ENCODE results near the gene CDCA7. TPM values are rescaled to one million over a fixed set of nuclear protein-coding genes. Genes with fewer than 3 reads are reported as not detected.
A peak's percentile ranks its signal among the peaks of the same experiment; 100 is the strongest.

Gene CDCA7
- total RNA-seq, 1 experiment from 2014 or later = 29.3 TPM

DNA sequence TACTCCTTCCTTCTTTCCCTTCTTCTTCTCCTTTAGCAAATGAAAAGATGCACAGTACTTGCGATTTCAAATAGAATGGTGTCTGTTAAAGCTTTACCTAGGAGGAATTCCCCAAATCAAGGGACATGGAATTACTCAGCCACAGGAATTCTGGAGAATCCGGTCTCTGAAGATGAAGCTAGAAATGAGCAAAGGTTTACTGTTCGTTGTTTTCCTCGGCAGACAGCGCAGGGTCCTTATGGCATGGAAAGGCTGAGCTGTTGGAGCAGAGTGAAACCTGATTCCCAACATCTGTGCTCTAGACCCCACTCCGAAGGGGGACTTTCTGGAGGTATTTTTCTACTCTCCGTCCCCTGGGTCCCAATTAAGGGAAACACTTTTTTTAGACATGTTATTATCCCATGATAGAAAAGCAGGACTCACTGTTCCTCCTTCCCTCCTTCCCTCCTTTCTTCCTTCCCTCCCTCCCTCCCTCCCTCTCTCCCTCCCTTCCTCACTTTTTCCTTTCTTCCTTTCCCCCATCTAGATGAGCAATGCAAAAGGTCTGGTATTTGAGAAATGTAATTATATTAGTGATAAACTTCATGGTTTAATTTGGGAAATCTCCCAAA lies 47.1 kb downstream of the CDCA7 start:
- H4K20me1 ChIP-seq (ENCODE audit: low read length) = no peaks in the 10 kb centered on the region
- TF ChIP-seq EZH2phosphoT487 (IDR thresholded peaks at IDR 0.05; ENCODE audit: borderline replicate concordance, low read length) (no peak), EZH2 (IDR thresholded peaks at IDR 0.05; ENCODE audit: low read length, unreplicated experiment) (no peak)
- TF ChIP-seq, protein P1, sequence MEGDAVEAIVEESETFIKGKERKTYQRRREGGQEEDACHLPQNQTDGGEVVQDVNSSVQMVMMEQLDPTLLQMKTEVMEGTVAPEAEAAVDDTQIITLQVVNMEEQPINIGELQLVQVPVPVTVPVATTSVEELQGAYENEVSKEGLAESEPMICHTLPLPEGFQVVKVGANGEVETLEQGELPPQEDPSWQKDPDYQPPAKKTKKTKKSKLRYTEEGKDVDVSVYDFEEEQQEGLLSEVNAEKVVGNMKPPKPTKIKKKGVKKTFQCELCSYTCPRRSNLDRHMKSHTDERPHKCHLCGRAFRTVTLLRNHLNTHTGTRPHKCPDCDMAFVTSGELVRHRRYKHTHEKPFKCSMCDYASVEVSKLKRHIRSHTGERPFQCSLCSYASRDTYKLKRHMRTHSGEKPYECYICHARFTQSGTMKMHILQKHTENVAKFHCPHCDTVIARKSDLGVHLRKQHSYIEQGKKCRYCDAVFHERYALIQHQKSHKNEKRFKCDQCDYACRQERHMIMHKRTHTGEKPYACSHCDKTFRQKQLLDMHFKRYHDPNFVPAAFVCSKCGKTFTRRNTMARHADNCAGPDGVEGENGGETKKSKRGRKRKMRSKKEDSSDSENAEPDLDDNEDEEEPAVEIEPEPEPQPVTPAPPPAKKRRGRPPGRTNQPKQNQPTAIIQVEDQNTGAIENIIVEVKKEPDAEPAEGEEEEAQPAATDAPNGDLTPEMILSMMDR (conservative IDR thresholded peaks at IDR 0.05; ENCODE audit: low read depth, low read length) = no peak
- H3K4me1 ChIP-seq (ENCODE audit: insufficient read depth, low read length) = peaks cover 16% of the 10 kb centered on the region
- peak overlapping the region; percentile 74 for H3K4me3 ChIP-seq (ENCODE audit: low read length)
- H3K36me3 ChIP-seq (ENCODE audit: low read depth, low read length) = no peaks in the 10 kb centered on the region
- peak overlapping the region; percentile 88 for H2AFZ ChIP-seq (ENCODE audit: low read length)
- no peak overlapping the region for H3K9ac ChIP-seq (ENCODE audit: low read length)
- H3K4me2 ChIP-seq (ENCODE audit: low read length) = peak overlapping the region; percentile 97
- H3F3A ChIP-seq (ENCODE audit: low read length, unreplicated experiment) = no peaks in the 10 kb centered on the region
- H3K27ac ChIP-seq (ENCODE audit: low read length) = no peak overlapping the region
- no peaks in the 10 kb centered on the region for H3K27me3 ChIP-seq (ENCODE audit: low read length)
- ChIA-PET POLR2A (ENCODE audit: unreplicated experiment) (interaction anchor here (0.5 to 0.6 kb wide), 2 partner anchors 171 to 251 kb away, joined by 4 read pairs; no protein-coding TSS in a partner anchor), CTCF (interaction anchor here (0.6 to 2.9 kb wide), 5 partner anchors 47 to 1537 kb away, joined by 3 to 28 read pairs (median 4); no protein-coding TSS in a partner anchor)
- BruUV-seq (replicated peaks) = no TSS peak
- H3K9me2 ChIP-seq (replicated peaks; ENCODE audit: low read length) = no peaks in the 10 kb centered on the region
- no peaks in the 10 kb centered on the region for H3K9me3 ChIP-seq (ENCODE audit: low read length)
- ATAC-seq = peak; percentile 59
- intact Hi-C loops (cut with micrococcal nuclease) = loop anchor here (1.0 to 5.0 kb wide), 8 partner anchors 47 to 943 kb away; no protein-coding TSS in a partner anchor
- no peaks in the 10 kb centered on the region for H3K79me2 ChIP-seq (ENCODE audit: low read length)
- DNase-seq = peak; percentile 51

DNA sequence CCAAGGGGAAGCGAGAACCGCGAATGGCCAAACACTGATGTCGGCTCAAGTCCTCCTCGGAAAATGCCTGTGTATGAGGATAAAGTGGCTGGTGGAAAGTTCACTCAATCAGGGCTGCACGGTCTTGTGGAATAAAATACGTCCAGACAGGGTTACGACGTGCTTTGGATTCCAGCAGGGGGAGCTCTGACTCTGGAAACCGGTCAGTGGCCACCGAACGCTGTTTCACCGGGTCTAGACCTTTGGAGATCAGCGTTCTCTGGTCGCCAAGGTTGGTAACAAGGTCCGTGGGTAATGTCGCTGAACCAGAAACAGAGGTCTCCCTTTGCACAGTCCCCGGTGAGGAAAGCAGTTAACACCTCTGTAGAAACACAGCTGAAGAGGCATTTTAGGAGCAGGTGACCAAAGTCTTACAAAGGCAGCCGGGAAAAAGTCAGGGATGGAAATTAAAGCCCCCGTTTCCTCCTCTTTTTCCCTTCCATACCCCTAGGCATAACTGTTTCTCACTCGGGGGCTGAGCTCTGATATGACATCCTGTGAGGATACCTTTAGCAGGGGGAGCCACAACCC lies 47.8 kb downstream of the CDCA7 start:
- peak overlapping the region; percentile 97 for H3K4me2 ChIP-seq (ENCODE audit: low read length)
- peak overlapping the region; percentile 88 for H2AFZ ChIP-seq (ENCODE audit: low read length)
- no peaks in the 10 kb centered on the region for H4K20me1 ChIP-seq (ENCODE audit: low read length)
- H3K9me3 ChIP-seq (ENCODE audit: low read length) = no peaks in the 10 kb centered on the region
- peaks cover 16% of the 10 kb centered on the region for H3K4me1 ChIP-seq (ENCODE audit: insufficient read depth, low read length)
- POLR2A ChIA-PET (ENCODE audit: unreplicated experiment) = interaction anchor here (0.5 kb wide), 1 partner anchor 251 kb away, joined by 4 read pairs; no protein-coding TSS in a partner anchor
- H3F3A ChIP-seq (ENCODE audit: low read length, unreplicated experiment) = no peaks in the 10 kb centered on the region
- no peak overlapping the region for H3K9ac ChIP-seq (ENCODE audit: low read length)
- H3K27me3 ChIP-seq (ENCODE audit: low read length) = no peaks in the 10 kb centered on the region
- no peaks in the 10 kb centered on the region for H3K79me2 ChIP-seq (ENCODE audit: low read length)
- no peaks in the 10 kb centered on the region for H3K9me2 ChIP-seq (replicated peaks; ENCODE audit: low read length)
- peak; percentile 92 for DNase-seq
- no peaks in the 10 kb centered on the region for H3K36me3 ChIP-seq (ENCODE audit: low read depth, low read length)
- peak overlapping the region; percentile 74 for H3K4me3 ChIP-seq (ENCODE audit: low read length)
- no peak overlapping the region for H3K27ac ChIP-seq (ENCODE audit: low read length)
- CTCF ChIA-PET = interaction anchor here (1.1 to 2.9 kb wide), 3 partner anchors 46 to 165 kb away, joined by 5 to 28 read pairs (median 5); no protein-coding TSS in a partner anchor
- no TSS peak for BruUV-seq (replicated peaks)
- ATAC-seq = peak; percentile 93
- no peak for TF ChIP-seq EZH2phosphoT487 (IDR thresholded peaks at IDR 0.05; ENCODE audit: borderline replicate concordance, low read length)
- TF ChIP-seq, protein P1 (conservative IDR thresholded peaks at IDR 0.05; ENCODE audit: low read depth, low read length) = peak; percentile 93
- intact Hi-C loops (cut with micrococcal nuclease) = loop anchor here (1.0 to 5.0 kb wide), 7 partner anchors 47 to 942 kb away; no protein-coding TSS in a partner anchor

Measured in PC-3 (cell line).